Activated T-cell treated with anti-CD3 and anti-CD28 coated beads, Interleukin-2, amount 50 U/mL, for 72 hours (primary cell): Measurements from ENCODE around the gene KIAA0232. TPM values are rescaled to one million over a fixed set of nuclear protein-coding genes. Genes with fewer than 3 reads are reported as not detected.
A peak's percentile ranks its signal among the peaks of the same experiment; 100 is the strongest.

Experiments used
- ATAC-seq, 2 donors: fragments of 150-1000 bp; cut with Tn5 transposase; replicated peaks in 1 of 2; 2 replicates each; pipeline ENCODE4 v1.10.0; 2021; ENCODE audit warnings: moderate library complexity in 2 of 2, mild to moderate bottlenecking in 1 of 2
- DNase-seq, 2 donors: peaks; one replicate each; pipeline ENCODE4 v3.0.0; 2021 to 2022; ENCODE audit warnings: mixed read lengths in 1 of 2
- H3K27ac Mint-ChIP-seq: one replicate; pipeline ENCODE4 v1.8.0; 2022; ENCODE audit warnings: mild to moderate bottlenecking, moderate library complexity, mixed read lengths
- H3K27me3 Mint-ChIP-seq: one replicate; pipeline ENCODE4 v1.8.0; 2022; ENCODE audit warnings: low read depth, mixed read lengths
- H3K36me3 Mint-ChIP-seq, 2 donors: one replicate each; pipeline ENCODE4 v1.8.0; 2022; ENCODE audit warnings: mixed read lengths in 2 of 2, mild to moderate bottlenecking in 1 of 2; ENCODE audit not compliant: insufficient read depth in 2 of 2
- H3K4me1 Mint-ChIP-seq: one replicate; pipeline ENCODE4 v1.8.0; 2022; ENCODE audit warnings: low read depth, mixed read lengths
- H3K4me3 Mint-ChIP-seq, 2 donors: one replicate each; pipeline ENCODE4 v1.8.0; 2022; ENCODE audit warnings: mild to moderate bottlenecking in 2 of 2, mixed read lengths in 2 of 2, moderate library complexity in 2 of 2
- H3K9me3 Mint-ChIP-seq, 2 donors: one replicate each; pipeline ENCODE4 v1.8.0; 2022; ENCODE audit warnings: mixed read lengths in 2 of 2
- total RNA-seq, 2 donors: library from RNA; stranded (reverse); gene quantifications; one replicate each; pipeline ENCODE4 v1.2.3, GENCODE V29; 2022

The KIAA0232 gene
- total RNA-seq, 2 donors from 2014 or later = 16.8 to 19.5 TPM

DNA sequence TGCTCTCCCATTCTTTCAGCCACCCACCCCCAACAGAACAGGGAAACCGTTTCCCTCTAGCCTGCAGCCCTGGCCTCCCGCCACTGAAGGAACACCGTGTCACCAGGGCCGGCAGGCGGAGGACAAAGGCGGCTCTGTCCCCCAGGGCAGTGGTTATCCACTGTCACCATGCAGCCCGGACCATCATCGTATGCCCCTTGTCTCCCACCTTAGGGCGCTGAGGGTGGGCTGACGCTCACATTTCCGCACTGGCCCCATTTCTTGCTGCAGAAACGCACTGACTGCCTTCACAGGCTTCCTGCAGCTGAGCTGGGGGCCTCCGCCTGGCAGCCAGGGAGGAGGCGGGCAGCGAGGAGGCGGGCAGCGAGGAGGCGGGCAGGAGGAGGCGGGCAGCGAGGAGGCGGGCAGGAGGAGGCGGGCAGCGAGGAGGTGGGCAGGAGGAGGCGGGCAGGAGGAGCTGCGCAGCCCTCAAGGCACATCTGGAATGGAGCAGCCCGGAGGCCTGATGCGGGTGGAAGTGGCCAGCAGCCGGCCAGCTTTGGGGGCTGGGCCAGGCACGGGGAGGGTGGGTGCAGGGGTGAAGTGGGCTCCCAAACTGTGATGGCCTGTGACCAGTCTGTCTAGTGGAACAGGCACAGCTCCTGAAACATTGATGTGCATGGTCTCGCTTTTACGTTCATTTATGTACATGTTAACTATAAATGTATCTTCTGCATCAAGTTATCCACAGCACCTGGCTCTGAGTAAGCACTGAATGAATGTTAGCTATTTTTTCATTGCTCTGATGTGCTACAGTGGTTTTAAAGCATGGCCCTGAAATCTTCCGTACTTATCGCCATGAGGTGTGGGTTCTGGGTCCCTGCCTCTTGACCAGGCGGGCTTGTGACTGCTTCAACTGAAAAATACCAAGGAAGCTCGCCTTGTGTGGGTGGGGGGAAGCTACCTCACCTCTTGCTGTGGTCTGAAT is 20.6 kb upstream of the KIAA0232 start:
- Mint-ChIP-seq H3K27me3 (no peaks in the 10 kb centered on the region), H3K4me1 (peaks cover 14% of the 10 kb centered on the region), H3K36me3 (no peaks in the 10 kb centered on the region), H3K9me3 (no peaks in the 10 kb centered on the region), H3K4me3 (peak overlapping the region; percentile 16 to 37), H3K27ac (no peak overlapping the region)
- DNase-seq = peak in 1 of 2 donors; percentile 29
- peak; percentile 38 to 49 for ATAC-seq

DNA sequence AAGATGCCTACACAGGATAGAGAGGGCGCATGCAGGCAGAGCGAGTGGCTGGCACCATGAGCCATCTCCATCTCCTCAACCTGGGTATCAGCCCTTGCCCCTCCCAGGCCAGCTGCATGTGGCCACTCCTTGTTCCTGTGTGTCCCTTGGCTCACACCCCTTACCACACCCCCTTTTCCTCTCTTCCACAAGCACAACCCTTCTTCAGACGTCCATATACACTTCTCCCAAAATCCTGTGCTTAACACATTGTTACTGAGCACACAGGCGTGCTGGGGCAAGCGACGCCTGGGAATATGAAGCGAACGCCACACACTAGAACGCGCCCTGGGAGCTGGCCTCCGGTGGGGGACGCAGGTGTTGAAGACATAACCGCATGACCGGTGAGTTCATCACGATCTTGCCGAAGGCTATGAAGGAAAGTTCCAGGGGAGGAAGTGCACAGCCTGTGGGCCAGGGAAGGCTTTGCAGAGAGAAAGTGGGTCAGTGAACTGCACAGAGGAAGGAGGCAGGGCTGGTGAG is 19.1 kb upstream of the KIAA0232 start:
- no peak overlapping the region for H3K4me3 Mint-ChIP-seq
- H3K4me1 Mint-ChIP-seq = peaks cover 17% of the 10 kb centered on the region
- ATAC-seq (no peak), DNase-seq (no peak)
- H3K27me3 Mint-ChIP-seq = no peaks in the 10 kb centered on the region
- no peaks in the 10 kb centered on the region for H3K36me3 Mint-ChIP-seq
- no peaks in the 10 kb centered on the region for H3K9me3 Mint-ChIP-seq
- H3K27ac Mint-ChIP-seq = no peak overlapping the region

DNA sequence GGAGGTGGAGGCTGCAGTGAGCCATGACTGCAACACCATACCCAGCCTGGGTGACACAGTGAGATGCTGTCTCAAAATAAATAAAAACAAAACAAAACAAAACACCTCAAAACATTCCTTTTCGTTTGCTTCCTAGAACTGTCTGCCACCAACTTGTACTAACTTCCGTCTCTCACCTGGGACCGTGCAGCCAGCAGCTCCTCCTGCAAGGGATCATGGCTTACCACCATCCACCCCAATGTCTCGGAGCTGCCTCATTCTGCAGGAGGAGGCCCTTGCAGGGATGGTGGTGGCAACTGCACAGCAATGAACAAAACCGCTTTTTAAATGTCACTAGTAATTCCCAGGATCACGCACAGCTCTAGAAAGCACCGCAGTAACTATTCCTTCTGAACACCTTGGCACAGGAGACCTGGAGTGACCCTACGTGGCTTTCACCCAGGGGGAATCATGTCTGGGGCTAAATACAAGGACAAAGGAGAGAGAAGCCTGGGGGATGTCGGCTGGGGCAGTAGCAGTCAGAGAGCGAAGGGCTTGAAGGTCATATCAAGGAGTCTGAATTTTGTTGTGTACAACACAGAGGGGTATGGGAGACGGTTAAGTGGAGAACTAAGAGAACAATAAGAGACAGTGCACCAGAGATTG is 17.4 kb upstream of the KIAA0232 start:
- H3K27ac Mint-ChIP-seq = no peak overlapping the region

DNA sequence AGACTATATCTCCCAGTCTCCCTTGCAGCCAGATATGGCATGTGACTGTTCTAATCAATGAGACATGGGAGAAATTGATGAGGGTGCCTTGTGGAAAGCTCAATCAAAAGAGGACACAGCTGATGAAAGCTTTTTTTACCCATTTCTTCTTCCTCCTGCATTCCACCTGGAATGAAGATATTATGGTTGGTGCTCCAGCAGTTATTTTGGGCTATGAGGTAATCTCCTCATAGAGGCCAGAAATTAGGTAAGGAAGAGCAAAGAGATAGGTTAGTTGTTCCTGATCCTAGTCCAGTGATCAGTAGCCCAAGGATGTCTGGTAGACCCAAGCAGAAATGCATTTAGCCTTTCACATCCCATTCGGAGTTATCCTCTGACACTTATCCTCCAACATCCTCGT is 16.8 kb upstream of the KIAA0232 start:
- DNase-seq = no peak
- Mint-ChIP-seq H3K9me3 (no peaks in the 10 kb centered on the region), H3K27me3 (no peaks in the 10 kb centered on the region), H3K4me1 (peaks cover 30% of the 10 kb centered on the region), H3K36me3 (no peaks in the 10 kb centered on the region), H3K4me3 (no peak overlapping the region), H3K27ac (no peak overlapping the region)
- no peak for ATAC-seq

More for the DNA sequence above, 17.4 kb upstream of the KIAA0232 start:
- no peak overlapping the region for H3K4me3 Mint-ChIP-seq
- no peaks in the 10 kb centered on the region for H3K27me3 Mint-ChIP-seq
- H3K4me1 Mint-ChIP-seq = peaks cover 30% of the 10 kb centered on the region
- DNase-seq (no peak), ATAC-seq (no peak)
- no peaks in the 10 kb centered on the region for H3K9me3 Mint-ChIP-seq
- H3K36me3 Mint-ChIP-seq = no peaks in the 10 kb centered on the region

DNA sequence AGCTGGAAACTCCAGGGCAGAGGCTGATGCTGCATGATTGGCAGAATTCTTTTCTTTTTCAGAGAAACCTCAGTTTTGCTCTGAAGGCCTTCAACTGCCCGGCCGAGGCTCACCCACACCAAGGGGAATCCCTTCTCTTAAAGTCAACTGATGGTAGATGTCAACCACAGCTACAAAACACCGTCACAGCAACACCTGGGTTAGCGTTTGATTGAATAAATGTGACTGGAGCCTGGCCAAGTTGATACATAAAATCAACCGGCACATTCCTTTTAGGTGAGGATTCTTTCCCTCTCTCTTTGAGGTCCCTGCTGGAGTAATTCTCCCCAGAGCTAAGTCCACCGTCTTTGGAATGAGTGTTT is 15.2 kb upstream of the KIAA0232 start:
- no peaks in the 10 kb centered on the region for H3K27me3 Mint-ChIP-seq
- H3K27ac Mint-ChIP-seq = no peak overlapping the region
- no peaks in the 10 kb centered on the region for H3K36me3 Mint-ChIP-seq
- no peak for DNase-seq
- ATAC-seq = peak in 1 of 2 donors; percentile 34
- H3K4me1 Mint-ChIP-seq = peaks cover 23% of the 10 kb centered on the region
- no peaks in the 10 kb centered on the region for H3K9me3 Mint-ChIP-seq
- H3K4me3 Mint-ChIP-seq = no peak overlapping the region

DNA sequence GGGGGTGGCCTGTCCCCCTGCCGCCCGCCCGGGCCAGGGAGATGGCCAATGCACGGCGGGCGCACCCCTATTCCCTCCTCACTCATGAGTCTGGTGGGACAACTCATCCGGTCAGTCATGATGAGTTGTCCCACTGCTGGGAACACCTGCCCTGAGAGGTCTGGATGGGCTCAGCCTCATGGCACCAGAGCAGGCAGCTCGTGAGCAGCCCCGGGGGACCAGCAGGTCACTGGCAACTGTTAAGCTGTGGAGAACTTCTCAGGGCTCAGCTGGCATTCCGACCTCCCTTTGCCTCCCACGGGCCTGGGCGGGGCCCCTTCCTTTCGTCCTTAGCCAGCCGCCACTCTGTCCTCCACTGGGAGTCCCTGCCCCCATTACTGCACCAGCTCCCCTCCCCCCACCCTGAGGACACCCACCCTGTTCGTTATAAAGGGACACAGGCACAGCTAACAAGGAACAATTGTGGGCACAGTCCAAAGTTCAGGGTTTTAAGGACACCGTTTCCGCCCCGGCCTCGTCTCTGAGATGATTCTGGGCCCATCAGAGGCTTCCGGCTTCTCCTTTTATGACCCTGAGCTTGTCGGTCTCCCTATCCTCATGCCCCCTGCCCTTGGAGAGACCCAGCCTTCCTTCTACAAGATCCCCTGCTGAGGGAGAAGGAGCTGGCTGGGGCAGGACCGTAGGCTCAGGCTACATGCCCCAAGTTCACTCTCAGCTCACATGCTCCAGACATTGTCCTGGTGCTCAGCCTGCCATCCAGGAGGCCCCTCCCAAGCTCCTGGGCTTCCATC is 14.6 kb upstream of the KIAA0232 start:
- no peaks in the 10 kb centered on the region for H3K36me3 Mint-ChIP-seq
- ATAC-seq (no peak), DNase-seq (no peak)

DNA sequence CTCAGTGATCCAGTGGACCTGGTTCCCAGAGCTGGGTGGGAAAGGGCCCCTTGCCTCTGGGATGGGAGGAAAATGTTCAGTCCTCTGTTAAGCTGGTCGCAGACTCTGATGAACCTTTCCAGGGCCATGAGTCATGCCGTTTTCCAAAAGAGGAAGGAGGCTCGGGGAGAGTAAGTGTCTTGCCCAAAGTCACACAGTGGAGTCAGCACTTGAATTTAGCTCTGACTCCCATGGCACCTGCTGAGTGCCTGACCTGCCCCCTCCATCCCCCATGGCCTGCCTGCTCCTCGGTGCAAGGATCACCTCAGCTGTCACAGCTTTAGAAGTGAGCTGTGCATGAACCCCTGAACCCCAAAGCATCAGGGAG is 14.0 kb upstream of the KIAA0232 start:
- Mint-ChIP-seq H3K27me3 (no peaks in the 10 kb centered on the region), H3K4me3 (peak overlapping the region in 1 of 2 donors; percentile 37), H3K27ac (no peak overlapping the region), H3K36me3 (no peaks in the 10 kb centered on the region), H3K9me3 (no peaks in the 10 kb centered on the region), H3K4me1 (peaks cover 23% of the 10 kb centered on the region)
- ATAC-seq (no peak), DNase-seq (no peak)

More for the DNA sequence above, 14.6 kb upstream of the KIAA0232 start:
- Mint-ChIP-seq H3K27me3 (no peaks in the 10 kb centered on the region), H3K4me3 (no peak overlapping the region), H3K4me1 (peaks cover 23% of the 10 kb centered on the region), H3K27ac (no peak overlapping the region), H3K9me3 (no peaks in the 10 kb centered on the region)

DNA sequence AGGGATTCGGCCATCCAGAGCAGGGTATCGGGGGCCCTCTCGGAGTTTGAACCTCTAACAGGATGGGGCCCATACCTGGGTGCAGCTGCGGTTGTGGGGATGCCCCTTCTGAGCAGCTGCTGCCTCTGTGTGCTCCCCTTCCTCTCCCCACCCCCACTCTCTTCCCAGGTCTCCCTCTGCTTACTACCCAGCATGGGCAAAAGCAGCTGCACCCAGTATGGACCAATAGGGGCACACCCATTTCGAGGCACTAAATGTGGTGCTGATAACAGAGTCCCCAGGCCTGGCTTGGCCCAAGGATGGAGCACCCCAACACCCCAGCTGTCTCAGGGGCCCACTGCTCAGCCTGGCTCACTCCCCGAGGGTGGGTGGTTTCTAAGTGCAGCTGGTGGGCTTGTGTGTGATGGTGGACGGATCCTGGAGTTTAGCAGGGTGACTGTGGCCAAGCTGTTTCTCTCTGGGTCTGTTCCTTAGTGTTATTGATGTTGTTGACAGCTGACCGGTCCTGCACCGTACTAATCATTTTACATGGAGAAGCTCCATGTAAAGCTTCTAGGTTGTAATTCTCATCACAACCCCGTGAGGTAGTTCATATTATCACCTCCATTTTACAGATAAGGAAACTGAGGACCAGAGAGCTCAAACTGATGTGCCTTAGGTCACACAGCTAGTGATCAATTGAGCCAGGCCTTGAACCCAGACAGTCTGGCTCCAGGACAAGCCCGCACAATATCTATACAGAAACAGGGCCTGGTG is 13.1 kb upstream of the KIAA0232 start:
- peak overlapping the region in 1 of 2 donors; percentile 37 for H3K4me3 Mint-ChIP-seq
- H3K9me3 Mint-ChIP-seq = no peaks in the 10 kb centered on the region
- no peaks in the 10 kb centered on the region for H3K27me3 Mint-ChIP-seq
- H3K27ac Mint-ChIP-seq = no peak overlapping the region
- peak; percentile 62 to 67 for ATAC-seq
- DNase-seq = peak; percentile 29 to 40
- H3K4me1 Mint-ChIP-seq = peaks cover 23% of the 10 kb centered on the region
- no peaks in the 10 kb centered on the region for H3K36me3 Mint-ChIP-seq

DNA sequence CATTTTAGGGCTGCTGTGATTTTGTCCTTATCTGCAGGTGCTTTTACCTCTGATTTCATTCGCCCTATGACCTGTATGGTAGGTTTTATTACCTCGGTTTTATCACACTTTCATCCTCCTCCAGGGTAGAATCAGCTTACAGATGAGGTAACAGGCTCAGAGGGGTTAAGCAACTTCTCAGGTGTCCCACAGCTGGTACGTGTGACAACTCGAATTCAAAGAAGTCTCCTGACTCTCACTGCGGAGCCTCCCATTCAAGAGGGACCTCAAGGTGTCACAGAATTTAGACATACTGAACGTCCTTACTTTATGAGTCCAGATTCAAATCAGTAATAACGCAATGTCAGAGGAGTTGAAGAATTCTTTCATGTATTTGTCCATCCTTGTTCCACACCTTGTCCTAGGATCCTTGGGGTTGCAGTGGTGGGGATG is 12.5 kb upstream of the KIAA0232 start:
- H3K9me3 Mint-ChIP-seq = no peaks in the 10 kb centered on the region
- H3K4me3 Mint-ChIP-seq = no peak overlapping the region
- no peaks in the 10 kb centered on the region for H3K36me3 Mint-ChIP-seq
- no peaks in the 10 kb centered on the region for H3K27me3 Mint-ChIP-seq
- ATAC-seq (no peak), DNase-seq (no peak)
- peaks cover 23% of the 10 kb centered on the region for H3K4me1 Mint-ChIP-seq
- no peak overlapping the region for H3K27ac Mint-ChIP-seq

DNA sequence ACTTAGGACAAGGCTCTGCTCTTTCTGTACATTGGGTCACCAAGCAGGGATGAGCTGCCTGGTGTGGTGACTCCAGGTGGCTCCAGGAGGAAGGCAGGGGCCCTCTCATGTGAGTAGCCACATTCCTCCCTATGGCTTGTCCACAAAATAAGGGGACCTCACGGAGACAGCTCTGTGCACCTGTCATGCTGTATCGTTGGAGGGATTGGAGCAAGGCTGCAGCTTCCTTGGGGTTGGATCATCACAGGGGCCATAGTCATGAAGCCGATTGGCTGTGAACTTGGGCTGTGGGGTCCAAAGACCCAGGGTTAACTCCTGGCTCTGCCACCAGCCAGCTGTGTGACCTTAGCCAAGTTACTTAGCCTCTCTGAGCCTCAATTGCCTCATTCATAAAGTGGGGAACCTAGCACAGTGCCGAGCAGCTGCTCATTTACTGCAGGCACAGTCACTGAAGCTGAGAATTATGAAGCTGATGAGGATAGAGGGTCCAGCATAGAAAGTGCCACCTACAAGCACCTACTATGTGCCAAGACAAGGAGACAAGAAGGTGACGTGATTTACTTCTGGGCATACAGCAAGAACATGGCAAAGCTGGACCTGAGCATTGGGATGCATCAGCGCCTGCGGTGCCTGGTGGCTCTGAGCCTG is 11.8 kb upstream of the KIAA0232 start:
- Mint-ChIP-seq H3K27me3 (no peaks in the 10 kb centered on the region), H3K4me1 (peaks cover 29% of the 10 kb centered on the region), H3K9me3 (no peaks in the 10 kb centered on the region), H3K4me3 (no peak overlapping the region), H3K36me3 (no peaks in the 10 kb centered on the region), H3K27ac (no peak overlapping the region)
- ATAC-seq (no peak), DNase-seq (no peak)

DNA sequence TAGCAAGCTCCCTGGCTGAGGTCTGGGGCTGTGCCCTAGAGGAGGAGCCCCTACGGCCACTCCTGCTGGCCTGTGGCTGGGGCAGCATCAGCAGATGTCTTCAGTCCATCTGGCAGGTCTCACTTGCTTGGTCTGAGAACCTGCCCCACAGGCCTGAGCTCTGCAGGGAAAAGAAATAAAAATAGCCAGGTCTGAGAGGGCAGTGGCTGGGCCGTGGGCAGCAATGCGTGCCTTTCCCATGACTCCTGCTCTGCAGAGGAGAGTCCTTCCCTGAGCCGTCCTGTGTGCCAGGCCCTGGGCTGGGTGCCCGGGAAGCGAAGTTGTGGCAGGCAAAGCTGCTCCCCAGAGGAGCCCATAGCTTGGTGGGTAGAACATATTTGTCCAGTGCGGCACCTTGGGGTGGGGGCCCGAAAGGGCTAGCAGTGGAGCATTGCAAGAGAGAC is 11.3 kb upstream of the KIAA0232 start:
- ATAC-seq (no peak), DNase-seq (no peak)
- Mint-ChIP-seq H3K27ac (no peak overlapping the region), H3K27me3 (no peaks in the 10 kb centered on the region), H3K9me3 (no peaks in the 10 kb centered on the region), H3K4me1 (peaks cover 24% of the 10 kb centered on the region), H3K4me3 (no peak overlapping the region), H3K36me3 (no peaks in the 10 kb centered on the region)
